ENCODE measurements around the gene GAN.
"Not testable (repeated sequence)": the region's sequence is repeated elsewhere in the genome, so short reads cannot be mapped to it uniquely, and the experiment has no call there.

The GAN gene

DNA sequence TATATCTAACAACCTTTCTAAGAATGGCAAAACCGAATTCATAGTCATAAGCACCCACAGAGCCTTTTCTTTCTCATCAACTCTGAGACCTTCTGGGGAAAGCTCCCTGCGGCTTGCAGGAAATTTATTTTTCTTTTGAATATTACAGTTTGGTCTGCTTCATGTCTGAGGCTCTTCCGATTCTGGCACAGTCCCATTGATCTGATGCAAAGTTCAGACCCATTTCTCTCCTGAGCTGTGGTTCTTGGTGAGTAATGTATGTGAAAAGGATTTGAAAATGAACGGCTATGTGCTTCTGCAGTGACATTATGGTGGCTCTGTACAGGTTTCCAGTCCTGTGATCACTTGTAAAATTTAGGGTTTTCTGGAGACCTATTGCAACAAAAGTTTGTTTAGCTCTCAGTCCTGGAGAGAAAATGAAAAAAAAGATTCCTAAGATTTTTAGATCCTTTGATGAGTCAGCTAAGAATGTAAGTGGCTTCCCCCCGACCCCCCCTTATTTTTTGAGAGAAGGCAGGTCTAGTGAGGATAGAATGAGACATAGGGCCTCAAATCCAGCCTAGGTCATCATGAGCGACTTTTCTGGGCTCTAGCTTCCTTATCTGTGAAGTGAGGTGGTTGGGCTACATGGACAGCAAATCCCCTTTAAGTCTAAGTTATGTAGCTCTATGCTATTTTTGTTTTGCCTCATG is 4.6 kb downstream of the GAN start:
- Histone ChIP-seq H3K36me3 (ENCODE audit: insufficient read depth, low read length) (no peaks in the 10 kb centered on the region), H3K9me3 (ENCODE audit: control insufficient read depth, insufficient read depth, low read length) (no peaks in the 10 kb centered on the region), H3K4me1 (ENCODE audit: insufficient read depth, low read length) (peaks cover 14% of the 10 kb centered on the region), H3K9ac (ENCODE audit: low read depth, low read length) (no peak overlapping the region)

GRCh38 chr16:81321039-81321438 is 6.3 kb downstream of the GAN start:
- Histone ChIP-seq H3K9ac (ENCODE audit: low read depth, low read length) (no peak overlapping the region), H3K36me3 (ENCODE audit: insufficient read depth, low read length) (no peaks in the 10 kb centered on the region), H3K9me3 (ENCODE audit: control insufficient read depth, insufficient read depth, low read length) (no peaks in the 10 kb centered on the region), H3K4me1 (ENCODE audit: insufficient read depth, low read length) (peaks cover 14% of the 10 kb centered on the region)

- Histone ChIP-seq H3K9me3 (ENCODE audit: control insufficient read depth, insufficient read depth, low read length) (no peaks in the 10 kb centered on the region), H3K36me3 (ENCODE audit: insufficient read depth, low read length) (no peaks in the 10 kb centered on the region), H3K4me1 (ENCODE audit: insufficient read depth, low read length) (peaks cover 14% of the 10 kb centered on the region), H3K9ac (ENCODE audit: low read depth, low read length) (no peak overlapping the region)
These were observed 6.8 kb downstream of the GAN start for GRCh38 chr16:81321536-81321935.

DNA sequence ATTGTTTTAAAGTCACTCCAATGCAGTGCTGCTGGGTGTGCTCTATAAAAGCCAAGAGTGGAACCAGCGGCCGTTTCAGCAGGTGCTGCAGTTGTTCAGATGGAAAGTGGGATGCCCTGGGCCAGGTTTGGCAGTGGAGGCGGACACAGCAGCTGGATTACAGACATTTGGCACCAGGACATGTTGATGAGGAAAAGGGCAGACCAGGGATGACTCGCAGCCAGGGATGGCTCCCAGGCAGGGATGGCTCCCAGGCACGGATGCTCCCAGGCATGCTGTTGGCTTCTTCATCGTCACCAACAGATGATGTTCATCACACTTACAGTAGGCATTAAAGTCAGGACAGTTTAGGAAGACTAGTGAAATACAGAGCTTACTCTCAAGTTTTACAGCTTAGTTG is 10.0 kb downstream of the GAN start:
- Histone ChIP-seq H3K9ac (ENCODE audit: low read depth, low read length) (no peak overlapping the region), H3K4me1 (ENCODE audit: insufficient read depth, low read length) (no peaks in the 10 kb centered on the region), H3K36me3 (ENCODE audit: insufficient read depth, low read length) (no peaks in the 10 kb centered on the region), H3K9me3 (ENCODE audit: control insufficient read depth, insufficient read depth, low read length) (no peaks in the 10 kb centered on the region)

DNA sequence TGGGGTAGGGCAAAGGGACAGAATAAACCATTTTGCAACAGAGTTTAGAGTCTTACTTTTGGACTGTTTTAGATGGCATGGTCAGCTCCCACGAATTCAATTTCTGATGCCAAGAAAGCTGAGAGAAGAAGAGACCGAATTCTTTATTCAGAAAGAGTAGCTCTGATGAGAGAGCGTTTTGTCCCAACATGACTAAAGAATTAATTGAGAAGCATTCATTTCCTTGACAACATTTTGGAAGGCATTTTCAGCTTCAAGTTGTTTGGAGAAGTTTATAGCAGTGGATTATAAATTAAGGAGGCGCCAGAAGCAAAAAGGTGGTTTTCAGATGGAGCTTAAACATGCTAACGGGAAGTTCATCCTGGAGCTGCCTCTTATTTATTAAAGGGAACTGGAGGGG is 12.2 kb downstream of the GAN start:
- H3K4me1 ChIP-seq (ENCODE audit: insufficient read depth, low read length) = no peaks in the 10 kb centered on the region
- no peak overlapping the region for H3K9ac ChIP-seq (ENCODE audit: low read depth, low read length)
- no peaks in the 10 kb centered on the region for H3K9me3 ChIP-seq (ENCODE audit: control insufficient read depth, insufficient read depth, low read length)
- H3K36me3 ChIP-seq (ENCODE audit: insufficient read depth, low read length) = no peaks in the 10 kb centered on the region

DNA sequence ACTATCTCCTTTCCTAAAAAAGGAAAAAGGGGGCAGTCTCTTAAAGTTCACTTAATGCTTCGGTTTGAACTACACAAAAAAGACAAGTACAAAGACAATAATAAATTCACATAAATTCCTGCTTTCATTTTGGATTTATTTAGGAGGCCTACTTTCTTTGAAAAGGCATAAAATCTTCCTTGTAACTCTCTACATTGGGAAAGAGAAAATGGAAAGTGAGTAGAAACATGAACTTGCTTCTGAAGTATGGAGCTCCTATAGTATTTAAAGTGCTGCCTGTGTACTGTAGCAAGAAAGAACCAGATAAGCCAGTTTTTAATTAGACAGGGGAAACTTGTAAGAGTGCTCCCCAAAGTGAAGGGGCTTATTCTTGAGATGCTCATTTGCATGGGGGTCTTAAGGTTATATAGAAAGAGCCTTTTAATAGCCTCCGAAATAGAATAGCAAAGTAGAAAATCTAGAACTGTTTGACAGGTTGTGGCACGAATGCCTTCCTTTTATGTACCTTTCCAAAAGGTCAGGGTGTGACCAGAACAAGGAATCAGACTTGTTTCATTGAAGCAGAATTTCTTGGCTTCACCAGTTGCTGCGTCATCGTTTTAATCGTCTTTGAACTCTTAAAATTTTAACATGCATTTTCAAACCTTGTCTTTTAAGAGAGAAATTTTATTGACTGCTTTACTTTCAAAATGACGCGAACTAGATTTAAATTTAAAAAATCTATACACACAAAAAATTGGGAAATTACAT is 12.9 kb downstream of the GAN start:
- Histone ChIP-seq H3K36me3 (ENCODE audit: insufficient read depth, low read length) (no peaks in the 10 kb centered on the region), H3K9me3 (ENCODE audit: control insufficient read depth, insufficient read depth, low read length) (no peaks in the 10 kb centered on the region), H3K4me1 (ENCODE audit: insufficient read depth, low read length) (no peaks in the 10 kb centered on the region), H3K9ac (ENCODE audit: low read depth, low read length) (no peak overlapping the region)

GRCh38 chr16:81329947-81330346 is 15.2 kb downstream of the GAN start:
- Histone ChIP-seq H3K9me3 (ENCODE audit: control insufficient read depth, insufficient read depth, low read length) (no peaks in the 10 kb centered on the region; the same call in 1 of the 2 replicates), H3K4me1 (ENCODE audit: insufficient read depth, low read length) (no peaks in the 10 kb centered on the region), H3K36me3 (ENCODE audit: insufficient read depth, low read length) (no peaks in the 10 kb centered on the region), H3K9ac (ENCODE audit: low read depth, low read length) (no peak overlapping the region)

DNA sequence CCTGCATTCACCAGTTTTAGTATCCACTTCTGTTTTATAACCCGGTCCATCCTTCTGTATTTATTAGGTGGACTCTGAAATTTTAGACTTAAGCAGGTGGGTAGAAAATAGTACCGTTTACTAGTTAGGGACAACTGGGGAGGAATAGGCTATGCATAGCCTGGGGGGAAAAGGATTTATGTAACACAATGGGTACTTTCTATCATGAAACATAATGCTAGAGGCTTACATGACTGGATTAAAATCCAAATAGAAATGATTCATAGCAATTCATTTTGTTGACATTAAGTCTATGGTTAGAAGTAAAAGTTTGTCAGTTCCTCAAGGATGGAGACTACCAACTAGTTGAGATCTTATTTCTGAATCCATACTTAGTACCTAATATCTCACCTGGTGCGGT is 18.6 kb downstream of the GAN start:
- peaks cover 5% of the 10 kb centered on the region; the same call in 1 of the 2 replicates for H3K9me3 ChIP-seq (ENCODE audit: control insufficient read depth, insufficient read depth, low read length)
- peaks cover 2% of the 10 kb centered on the region; the same call in 1 of the 2 replicates for H3K36me3 ChIP-seq (ENCODE audit: insufficient read depth, low read length)

GRCh38 chr16:81335669-81336068 is 20.9 kb downstream of the GAN start:
- peaks cover 17% of the 10 kb centered on the region; the same call in 1 of the 2 replicates for H3K9me3 ChIP-seq (ENCODE audit: control insufficient read depth, insufficient read depth, low read length)
- no peak overlapping the region for H3K9ac ChIP-seq (ENCODE audit: low read depth, low read length)
- H3K4me1 ChIP-seq (ENCODE audit: insufficient read depth, low read length) = no peaks in the 10 kb centered on the region
- peaks cover 2% of the 10 kb centered on the region; the same call in 1 of the 2 replicates for H3K36me3 ChIP-seq (ENCODE audit: insufficient read depth, low read length)

More for the DNA sequence above, 18.6 kb downstream of the GAN start:
- no peaks in the 10 kb centered on the region for H3K4me1 ChIP-seq (ENCODE audit: insufficient read depth, low read length)
- H3K9ac ChIP-seq (ENCODE audit: low read depth, low read length) = no peak overlapping the region

DNA sequence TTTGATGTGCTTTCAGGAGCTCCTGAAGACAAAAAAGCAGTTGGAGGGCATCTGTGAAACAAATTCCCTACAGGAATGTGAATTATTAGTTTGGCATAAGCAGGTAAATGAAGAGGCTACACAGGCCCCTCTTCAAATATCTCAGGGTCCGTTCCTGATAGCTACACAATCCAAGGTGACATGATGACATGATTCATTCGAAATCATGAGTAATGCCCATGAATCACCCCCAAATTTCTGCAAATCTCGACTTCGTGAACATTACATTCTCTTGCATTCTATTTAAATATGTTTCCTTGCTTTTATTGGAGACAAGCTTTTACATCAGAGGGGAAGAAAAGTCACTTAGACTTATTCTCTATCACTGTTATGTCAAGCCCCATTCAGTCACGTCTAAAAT is 22.3 kb downstream of the GAN start:
- no peaks in the 10 kb centered on the region for H3K4me1 ChIP-seq (ENCODE audit: insufficient read depth, low read length)
- peaks cover 17% of the 10 kb centered on the region; the same call in 1 of the 2 replicates for H3K9me3 ChIP-seq (ENCODE audit: control insufficient read depth, insufficient read depth, low read length)
- no peak overlapping the region for H3K9ac ChIP-seq (ENCODE audit: low read depth, low read length)
- peaks cover 2% of the 10 kb centered on the region; the same call in 1 of the 2 replicates for H3K36me3 ChIP-seq (ENCODE audit: insufficient read depth, low read length)

DNA sequence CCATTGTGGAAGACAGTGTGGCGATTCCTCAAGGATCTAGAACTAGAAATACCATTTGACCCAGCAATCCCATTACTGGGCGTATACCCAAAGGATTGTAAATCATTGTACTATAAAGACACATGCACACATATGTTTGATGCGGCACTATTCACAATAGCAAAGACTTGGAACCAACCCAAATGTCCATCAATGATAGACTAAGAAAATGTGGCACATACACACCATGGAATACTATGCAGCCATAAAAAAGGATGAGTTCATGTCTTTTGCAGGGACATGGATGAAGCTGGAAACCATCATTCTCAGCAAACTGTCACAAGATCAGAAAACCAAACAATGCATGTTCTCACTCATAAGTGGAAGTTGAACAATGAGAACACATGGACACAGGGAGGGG is 30.4 kb downstream of the GAN start:
- not testable (repeated sequence) for H3K36me3 ChIP-seq (ENCODE audit: insufficient read depth, low read length); H3K4me1 ChIP-seq (ENCODE audit: insufficient read depth, low read length); H3K9me3 ChIP-seq (ENCODE audit: control insufficient read depth, insufficient read depth, low read length); H3K9ac ChIP-seq (ENCODE audit: low read depth, low read length)

- H3K9me3 ChIP-seq (ENCODE audit: control insufficient read depth, insufficient read depth, low read length) = no peaks in the 10 kb centered on the region; the same call in 1 of the 2 replicates
- H3K4me1 ChIP-seq (ENCODE audit: insufficient read depth, low read length) = no peaks in the 10 kb centered on the region
- no peak overlapping the region for H3K9ac ChIP-seq (ENCODE audit: low read depth, low read length)
- H3K36me3 ChIP-seq (ENCODE audit: insufficient read depth, low read length) = no peaks in the 10 kb centered on the region
These were observed 32.7 kb downstream of the GAN start for GRCh38 chr16:81347425-81347824.

- H3K36me3 ChIP-seq (ENCODE audit: insufficient read depth, low read length) = no peaks in the 10 kb centered on the region
- H3K9me3 ChIP-seq (ENCODE audit: control insufficient read depth, insufficient read depth, low read length) = no peaks in the 10 kb centered on the region; the same call in 1 of the 2 replicates
- no peaks in the 10 kb centered on the region for H3K4me1 ChIP-seq (ENCODE audit: insufficient read depth, low read length)
- H3K9ac ChIP-seq (ENCODE audit: low read depth, low read length) = no peak overlapping the region
These were observed 35.0 kb downstream of the GAN start for GRCh38 chr16:81349608-81350305.

- H3K9me3 ChIP-seq (ENCODE audit: control insufficient read depth, insufficient read depth, low read length) = no peaks in the 10 kb centered on the region
- no peaks in the 10 kb centered on the region for H3K36me3 ChIP-seq (ENCODE audit: insufficient read depth, low read length)
- H3K4me1 ChIP-seq (ENCODE audit: insufficient read depth, low read length) = no peaks in the 10 kb centered on the region
- no peak overlapping the region for H3K9ac ChIP-seq (ENCODE audit: low read depth, low read length)
These were observed 35.5 kb downstream of the GAN start for GRCh38 chr16:81350306-81350615.

- no peak overlapping the region for H3K9ac ChIP-seq (ENCODE audit: low read depth, low read length)
- no peaks in the 10 kb centered on the region for H3K4me1 ChIP-seq (ENCODE audit: insufficient read depth, low read length)
- no peaks in the 10 kb centered on the region for H3K9me3 ChIP-seq (ENCODE audit: control insufficient read depth, insufficient read depth, low read length)
- H3K36me3 ChIP-seq (ENCODE audit: insufficient read depth, low read length) = peaks cover 7% of the 10 kb centered on the region; the same call in 1 of the 2 replicates
These were observed 39.1 kb downstream of the GAN start for GRCh38 chr16:81353895-81354294.

Data from ES-I3 (cell line).